ENCODE results near the gene PIGH.
"Not testable (repeated sequence)": the region's sequence is repeated elsewhere in the genome, so short reads cannot be mapped to it uniquely, and the experiment has no call there.

- not testable (repeated sequence) for TF ChIP-seq CTCF, POLR2A (IDR thresholded peaks at IDR 0.05)
These were observed 6.4 kb downstream of the PIGH start for GRCh38 chr14:67593650-67594049.
